ENCODE data around the gene SLC34A2.

GRCh38 chr4:25713812-25714211 lies 58.2 kb downstream of the SLC34A2 start:
- no peak for TF ChIP-seq CTCF (conservative IDR thresholded peaks at IDR 0.05; ENCODE audit: low read depth, low read length)
- TF ChIP-seq EZH2 (IDR thresholded peaks at IDR 0.05; ENCODE audit: low read length, unreplicated experiment) = no peak
- no peak for TF ChIP-seq EZH2phosphoT487 (IDR thresholded peaks at IDR 0.05; ENCODE audit: borderline replicate concordance, low read length)

Measured in PC-3 (cell line).